Osteoblast (primary cell): ENCODE data around the gene TMEM170A. TPM values are rescaled to one million over a fixed set of nuclear protein-coding genes. Genes with fewer than 3 reads are reported as not detected.

ENCODE experiments used
- DNase-seq: peaks from one replicate; pipeline ENCODE4 v3.0.0; 2011; ENCODE audit warnings: low spot score, mixed read lengths; ENCODE audit not compliant: insufficient read length; ENCODE audit errors: missing footprints
- H2AFZ ChIP-seq: 2 replicates; pipeline ENCODE4 v1.6.0; 2011; ENCODE audit warnings: mild to moderate bottlenecking, low read length
- H3K27ac ChIP-seq: 2 replicates; pipeline ENCODE4 v1.5.1; 2011; ENCODE audit warnings: mild to moderate bottlenecking, low read depth, low read length, moderate library complexity
- H3K27me3 ChIP-seq: 2 replicates; pipeline ENCODE4 v1.6.0; 2012; ENCODE audit warnings: mild to moderate bottlenecking, control low read depth, inconsistent platforms, low read length, moderate library complexity; ENCODE audit not compliant: insufficient read depth
- H3K36me3 ChIP-seq: 2 replicates; pipeline ENCODE4 v1.5.1; 2011; ENCODE audit warnings: mild to moderate bottlenecking, low read length, control low read depth, moderate library complexity; ENCODE audit not compliant: insufficient read depth
- H3K4me1 ChIP-seq: 2 replicates; pipeline ENCODE4 v1.5.1; 2011; ENCODE audit warnings: mild to moderate bottlenecking, low read length, control low read depth, moderate library complexity; ENCODE audit not compliant: insufficient read depth
- H3K4me2 ChIP-seq: 2 replicates; pipeline ENCODE4 v1.6.0; 2011; ENCODE audit warnings: mild to moderate bottlenecking, low read length; ENCODE audit not compliant: insufficient read depth
- H3K4me3 ChIP-seq: fragments of 200-600 bp; sonication (generic); 3 replicates; pipeline ENCODE4 v1.5.1; 2012; ENCODE audit warnings: mild to moderate bottlenecking, low read length, inconsistent platforms; ENCODE audit not compliant: insufficient read depth
- H3K79me2 ChIP-seq: 2 replicates; pipeline ENCODE4 v1.6.0; 2012; ENCODE audit warnings: mild to moderate bottlenecking, low read length, control low read depth, inconsistent platforms; ENCODE audit not compliant: insufficient read depth
- H3K9me3 ChIP-seq: 2 replicates; pipeline ENCODE4 v1.5.1; 2011; ENCODE audit warnings: low read depth, low read length, control low read depth
- H4K20me1 ChIP-seq: 2 replicates; pipeline ENCODE4 v1.6.0; 2012; ENCODE audit warnings: mild to moderate bottlenecking, low read length, control low read depth; ENCODE audit not compliant: insufficient read depth
- total RNA-seq: library from RNA; depleted of rRNA; stranded (reverse); fragments of >200 nt; gene quantifications from 2 replicates; pipeline ENCODE4 v1.2.3, GENCODE V29; 2012
- TF ChIP-seq, protein P1 (sequence below): IDR thresholded peaks from 2 replicates; pipeline ENCODE4 v1.5.1; 2011; ENCODE audit warnings: mild to moderate bottlenecking, low read depth, low read length, moderate library complexity; ENCODE audit errors: extremely low read depth

The TMEM170A gene
- total RNA-seq, 1 donor, result 11.6 TPM

DNA sequence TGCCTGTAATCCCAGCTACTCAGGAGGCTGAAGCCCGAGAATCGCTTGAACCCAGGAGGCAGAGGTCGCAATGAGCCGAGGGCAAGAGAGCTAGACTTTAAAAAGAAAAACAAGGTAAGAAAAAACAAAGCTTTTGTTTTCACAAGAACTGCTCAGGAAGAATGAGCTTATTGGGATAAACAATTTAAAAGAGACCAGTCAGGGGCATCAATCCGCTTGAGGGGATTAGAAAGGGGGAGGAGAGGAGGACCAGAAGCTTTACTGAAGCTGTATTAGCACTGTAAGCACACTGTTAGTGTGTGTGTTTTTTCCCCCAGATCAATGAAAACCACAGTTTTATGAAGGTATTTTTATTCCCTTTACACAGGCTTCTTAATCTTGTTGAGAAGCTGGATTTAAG is 8.8 kb downstream of the TMEM170A start:
- DNase-seq, result no peak
- Histone ChIP-seq H3K4me1 (no peaks in the 10 kb centered on the region), H3K4me3 (no peak overlapping the region), H3K9me3 (no peaks in the 10 kb centered on the region), H3K79me2 (peaks cover 85% of the 10 kb centered on the region), H3K4me2 (no peak overlapping the region), H3K36me3 (no peaks in the 10 kb centered on the region), H4K20me1 (peaks cover 34% of the 10 kb centered on the region), H3K27ac (no peak overlapping the region), H3K27me3 (no peaks in the 10 kb centered on the region), H2AFZ (no peak overlapping the region)
- TF ChIP-seq, protein P1, sequence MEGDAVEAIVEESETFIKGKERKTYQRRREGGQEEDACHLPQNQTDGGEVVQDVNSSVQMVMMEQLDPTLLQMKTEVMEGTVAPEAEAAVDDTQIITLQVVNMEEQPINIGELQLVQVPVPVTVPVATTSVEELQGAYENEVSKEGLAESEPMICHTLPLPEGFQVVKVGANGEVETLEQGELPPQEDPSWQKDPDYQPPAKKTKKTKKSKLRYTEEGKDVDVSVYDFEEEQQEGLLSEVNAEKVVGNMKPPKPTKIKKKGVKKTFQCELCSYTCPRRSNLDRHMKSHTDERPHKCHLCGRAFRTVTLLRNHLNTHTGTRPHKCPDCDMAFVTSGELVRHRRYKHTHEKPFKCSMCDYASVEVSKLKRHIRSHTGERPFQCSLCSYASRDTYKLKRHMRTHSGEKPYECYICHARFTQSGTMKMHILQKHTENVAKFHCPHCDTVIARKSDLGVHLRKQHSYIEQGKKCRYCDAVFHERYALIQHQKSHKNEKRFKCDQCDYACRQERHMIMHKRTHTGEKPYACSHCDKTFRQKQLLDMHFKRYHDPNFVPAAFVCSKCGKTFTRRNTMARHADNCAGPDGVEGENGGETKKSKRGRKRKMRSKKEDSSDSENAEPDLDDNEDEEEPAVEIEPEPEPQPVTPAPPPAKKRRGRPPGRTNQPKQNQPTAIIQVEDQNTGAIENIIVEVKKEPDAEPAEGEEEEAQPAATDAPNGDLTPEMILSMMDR, result no peak

DNA sequence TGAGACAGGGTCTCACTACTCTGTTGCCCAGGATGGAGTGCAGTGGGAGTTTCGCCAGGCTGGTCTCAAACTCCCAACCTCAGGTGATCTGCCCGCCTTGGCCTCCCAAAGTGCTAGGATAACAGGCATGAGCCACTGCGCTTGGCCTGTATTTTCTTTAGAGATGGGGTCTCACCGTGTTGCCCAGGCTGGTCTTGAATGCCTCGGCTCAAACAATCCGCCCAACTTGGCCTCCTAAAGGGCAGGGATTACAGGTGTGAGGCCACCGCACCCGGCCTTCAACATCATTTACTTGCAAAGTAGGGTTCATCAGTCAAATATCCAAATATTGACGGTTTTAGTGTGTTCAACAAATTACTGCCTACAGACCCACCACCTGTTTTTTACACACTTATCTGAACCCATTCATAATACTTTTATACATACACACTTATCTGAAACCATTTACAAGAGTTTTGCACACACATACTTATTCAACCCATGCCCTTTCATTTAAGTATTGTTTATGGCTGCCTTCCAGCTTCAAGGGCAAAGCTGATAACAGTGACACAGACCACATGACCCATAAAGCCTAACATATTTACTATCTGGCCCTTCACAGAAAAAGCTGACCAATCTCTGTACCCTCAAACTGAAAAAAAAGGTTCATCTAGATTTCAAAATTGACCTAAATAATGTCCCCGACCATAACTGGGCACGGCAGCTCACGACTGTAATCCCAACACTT is 11.9 kb downstream of the TMEM170A start:
- peaks cover 26% of the 10 kb centered on the region for H4K20me1 ChIP-seq
- H3K79me2 ChIP-seq, result peaks cover 58% of the 10 kb centered on the region
- H3K36me3 ChIP-seq, result peaks cover 7% of the 10 kb centered on the region
- no peak overlapping the region for H3K4me2 ChIP-seq
- H3K9me3 ChIP-seq, result no peaks in the 10 kb centered on the region
- H3K27ac ChIP-seq, result no peak overlapping the region
- H2AFZ ChIP-seq, result no peak overlapping the region
- H3K4me3 ChIP-seq, result no peak overlapping the region
- no peaks in the 10 kb centered on the region for H3K27me3 ChIP-seq
- TF ChIP-seq, protein P1, result no peak
- H3K4me1 ChIP-seq, result no peaks in the 10 kb centered on the region
- no peak for DNase-seq

DNA sequence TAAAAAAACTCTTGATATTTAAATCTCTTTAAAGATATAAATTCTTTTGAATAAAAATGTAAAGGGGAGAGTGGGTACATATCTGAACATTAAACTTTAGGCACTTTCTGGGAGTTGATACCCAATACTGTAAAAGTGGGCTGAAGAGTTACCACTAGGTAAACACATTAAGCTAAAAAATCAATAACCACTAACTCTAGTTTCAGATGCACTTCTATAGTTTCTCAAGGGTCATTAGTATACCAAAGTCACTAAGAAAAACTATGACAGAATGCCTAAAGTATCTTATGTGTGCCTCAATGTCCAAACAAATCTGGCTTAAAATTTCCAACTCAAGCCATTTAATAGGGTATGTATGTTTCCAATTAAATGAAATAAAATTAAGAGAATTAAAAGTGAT is 18.1 kb downstream of the TMEM170A start:
- H3K27ac ChIP-seq, result no peak overlapping the region
- no peaks in the 10 kb centered on the region for H3K27me3 ChIP-seq
- TF ChIP-seq, protein P1, result no peak
- no peak overlapping the region for H3K4me2 ChIP-seq
- no peak overlapping the region for H2AFZ ChIP-seq
- no peaks in the 10 kb centered on the region for H3K4me1 ChIP-seq
- H3K79me2 ChIP-seq, result peaks cover 7% of the 10 kb centered on the region
- H3K9me3 ChIP-seq, result no peaks in the 10 kb centered on the region
- peaks cover 7% of the 10 kb centered on the region for H3K36me3 ChIP-seq
- H4K20me1 ChIP-seq, result no peaks in the 10 kb centered on the region
- no peak overlapping the region for H3K4me3 ChIP-seq
- DNase-seq, result no peak

DNA sequence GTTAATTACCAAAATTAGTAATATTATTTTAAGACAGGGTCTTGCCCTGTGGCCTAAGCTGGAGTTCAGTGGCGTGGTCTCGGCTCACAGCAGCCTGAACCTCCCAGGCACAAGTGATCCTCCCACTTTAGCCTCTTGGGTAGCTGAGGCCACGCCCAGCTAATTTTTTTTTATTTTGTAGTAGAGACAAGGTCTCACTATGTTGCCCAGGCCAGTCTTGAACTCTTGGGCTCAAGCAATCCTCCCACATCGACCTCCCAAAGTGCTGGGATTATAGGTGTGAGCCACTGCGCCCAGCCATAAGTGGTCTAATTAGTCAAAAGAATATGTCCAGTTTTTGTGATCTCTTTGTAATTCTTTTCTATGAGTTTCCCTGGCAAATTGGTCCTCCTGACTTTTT is 19.2 kb downstream of the TMEM170A start:
- H3K9me3 ChIP-seq, result no peaks in the 10 kb centered on the region
- H3K4me3 ChIP-seq, result no peak overlapping the region
- TF ChIP-seq, protein P1, result no peak
- DNase-seq, result no peak
- no peak overlapping the region for H3K4me2 ChIP-seq
- H3K4me1 ChIP-seq, result no peaks in the 10 kb centered on the region
- no peak overlapping the region for H3K27ac ChIP-seq
- H3K27me3 ChIP-seq, result no peaks in the 10 kb centered on the region
- H3K36me3 ChIP-seq, result peaks cover 5% of the 10 kb centered on the region
- H3K79me2 ChIP-seq, result peaks cover 2% of the 10 kb centered on the region
- no peaks in the 10 kb centered on the region for H4K20me1 ChIP-seq
- H2AFZ ChIP-seq, result no peak overlapping the region
